Measurements from ENCODE around the gene GULP1. TPM values are rescaled to one million over a fixed set of nuclear protein-coding genes. Genes with fewer than 3 reads are reported as not detected.

GULP1 gene
- total and polyA plus RNA-seq, 2 of the 13 experiments (the other 11 are each of a cell fraction or from before 2014, with no cell fraction given), result 0.15 TPM; not detected in 1

DNA sequence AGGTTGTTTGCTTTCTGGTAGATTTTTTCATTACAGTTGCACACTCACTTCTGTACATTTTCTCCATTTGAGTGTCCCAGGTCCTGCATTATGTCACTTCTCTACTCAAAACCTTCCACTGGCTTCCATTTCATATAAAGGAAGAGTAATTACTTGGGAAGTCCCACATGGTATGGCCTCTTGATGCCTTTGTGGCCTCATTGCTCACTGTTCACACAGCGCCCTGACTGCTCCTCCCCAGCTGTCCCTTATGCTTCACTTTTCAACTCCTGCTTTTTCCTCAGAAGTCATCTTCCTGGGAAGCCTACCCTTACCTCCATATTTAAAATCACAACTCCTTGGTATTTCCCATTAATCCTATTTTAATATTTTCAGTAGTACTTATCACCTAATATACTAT, 24.7 kb downstream of the GULP1 start (continued):
- TF ChIP-seq, protein P1, sequence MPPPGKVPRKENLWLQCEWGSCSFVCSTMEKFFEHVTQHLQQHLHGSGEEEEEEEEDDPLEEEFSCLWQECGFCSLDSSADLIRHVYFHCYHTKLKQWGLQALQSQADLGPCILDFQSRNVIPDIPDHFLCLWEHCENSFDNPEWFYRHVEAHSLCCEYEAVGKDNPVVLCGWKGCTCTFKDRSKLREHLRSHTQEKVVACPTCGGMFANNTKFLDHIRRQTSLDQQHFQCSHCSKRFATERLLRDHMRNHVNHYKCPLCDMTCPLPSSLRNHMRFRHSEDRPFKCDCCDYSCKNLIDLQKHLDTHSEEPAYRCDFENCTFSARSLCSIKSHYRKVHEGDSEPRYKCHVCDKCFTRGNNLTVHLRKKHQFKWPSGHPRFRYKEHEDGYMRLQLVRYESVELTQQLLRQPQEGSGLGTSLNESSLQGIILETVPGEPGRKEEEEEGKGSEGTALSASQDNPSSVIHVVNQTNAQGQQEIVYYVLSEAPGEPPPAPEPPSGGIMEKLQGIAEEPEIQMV (CRISPR knock-in tag; IDR thresholded peaks at IDR 0.05; ENCODE audit: low read depth), result no peak
- TF ChIP-seq, protein P2, sequence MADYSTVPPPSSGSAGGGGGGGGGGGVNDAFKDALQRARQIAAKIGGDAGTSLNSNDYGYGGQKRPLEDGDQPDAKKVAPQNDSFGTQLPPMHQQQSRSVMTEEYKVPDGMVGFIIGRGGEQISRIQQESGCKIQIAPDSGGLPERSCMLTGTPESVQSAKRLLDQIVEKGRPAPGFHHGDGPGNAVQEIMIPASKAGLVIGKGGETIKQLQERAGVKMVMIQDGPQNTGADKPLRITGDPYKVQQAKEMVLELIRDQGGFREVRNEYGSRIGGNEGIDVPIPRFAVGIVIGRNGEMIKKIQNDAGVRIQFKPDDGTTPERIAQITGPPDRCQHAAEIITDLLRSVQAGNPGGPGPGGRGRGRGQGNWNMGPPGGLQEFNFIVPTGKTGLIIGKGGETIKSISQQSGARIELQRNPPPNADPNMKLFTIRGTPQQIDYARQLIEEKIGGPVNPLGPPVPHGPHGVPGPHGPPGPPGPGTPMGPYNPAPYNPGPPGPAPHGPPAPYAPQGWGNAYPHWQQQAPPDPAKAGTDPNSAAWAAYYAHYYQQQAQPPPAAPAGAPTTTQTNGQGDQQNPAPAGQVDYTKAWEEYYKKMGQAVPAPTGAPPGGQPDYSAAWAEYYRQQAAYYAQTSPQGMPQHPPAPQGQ (CRISPR knock-in tag; IDR thresholded peaks at IDR 0.05; ENCODE audit: borderline replicate concordance), result no peak

DNA sequence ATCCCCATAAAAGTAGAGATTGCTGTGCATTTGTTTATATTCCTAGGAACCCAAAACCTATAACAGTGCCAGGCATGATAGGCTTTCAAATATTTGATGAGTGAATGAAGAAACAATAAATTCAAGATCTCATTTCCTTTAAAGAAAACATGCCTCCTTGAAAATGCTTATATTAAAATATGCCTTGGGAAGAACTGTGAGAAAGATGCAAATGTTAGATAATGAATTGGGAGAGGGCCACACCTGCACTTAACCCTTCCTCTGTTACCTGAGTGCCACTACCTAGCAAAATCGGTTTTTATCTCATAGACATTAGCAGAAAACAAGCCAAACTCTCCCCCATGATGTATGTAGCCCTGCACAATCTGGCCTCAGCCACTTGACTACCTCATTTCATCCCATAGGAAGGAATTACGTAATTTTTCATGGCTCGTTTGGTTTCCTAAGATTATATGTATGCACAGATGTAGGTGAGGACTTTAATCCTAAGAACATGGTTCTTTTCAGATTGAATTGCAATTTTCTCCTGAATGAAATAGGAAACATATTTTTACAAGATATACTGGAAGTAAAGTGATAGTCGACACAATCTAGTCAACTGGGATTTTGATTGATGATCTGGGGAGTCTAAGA, 25.2 kb downstream of the GULP1 start:
- no peaks in the 10 kb centered on the region for H3K36me3 ChIP-seq (replicated peaks in 1 of 2; ENCODE audit: control insufficient read depth in 1 of 2, insufficient read depth in 2 of 2, low read length in 2 of 2)
- DNase-seq (ENCODE audit: low spot score) (no peak), ATAC-seq (no peak), FAIRE-seq (no peak)
- H3K4me2 ChIP-seq (ENCODE audit: low read depth, low read length), result no peak overlapping the region
- BruUV-seq (replicated peaks), result no TSS peak
- H2AFZ ChIP-seq (ENCODE audit: low read length), result no peak overlapping the region
- no peaks in the 10 kb centered on the region for H3K9me3 ChIP-seq (ENCODE audit: low read length)
- no peaks in the 10 kb centered on the region for H3K4me1 ChIP-seq (ENCODE audit: insufficient read depth, low read length)
- POLR2A ChIA-PET, result no interaction called here
- WGBS (ENCODE audit: low lambda C conversion rate), result 0% methylated on average over 4 of the region's 4 CpGs
- H3K27ac ChIP-seq (ENCODE audit: extremely low read length, insufficient read depth, low read length), result no peak overlapping the region
- intact Hi-C loops (cut with micrococcal nuclease; ENCODE audit: unreplicated experiment) (loop anchor here (1.0 kb wide), 1 partner anchor 11 kb away; no protein-coding TSS in a partner anchor), in situ Hi-C loops (cut with HindIII; ENCODE audit: extremely low pct_ligation_motif_present, low pct_unique_long_range_greater_than_20kb) (no loop called here)
- H3K4me3 ChIP-seq (replicated peaks in 1 of 3; ENCODE audit: insufficient read depth in 1 of 3, low read depth in 2 of 3, low read length in 3 of 3), result no peak overlapping the region
- H3K27me3 ChIP-seq (ENCODE audit: control insufficient read depth in 1 of 2, insufficient read depth in 2 of 2, low read length in 2 of 2), result no peaks in the 10 kb centered on the region
- no peaks in the 10 kb centered on the region for H3K79me2 ChIP-seq (ENCODE audit: insufficient read depth, low read length)
- H3K9ac ChIP-seq (ENCODE audit: insufficient read depth, low read depth, low read length), result no peak overlapping the region
- CTCF ChIA-PET (ENCODE audit: low intra/inter-chr PET ratio, low total read pairs), result no interaction called here
- H4K20me1 ChIP-seq (ENCODE audit: insufficient read depth, low read length), result no peaks in the 10 kb centered on the region
- TF ChIP-seq ARID2 (CRISPR knock-in tag; IDR thresholded peaks at IDR 0.05; ENCODE audit: borderline replicate concordance) (no peak), NR2F1 (CRISPR knock-in tag; IDR thresholded peaks at IDR 0.05) (no peak), ZNF337 (CRISPR knock-in tag; IDR thresholded peaks at IDR 0.05; ENCODE audit: borderline replicate concordance, low read depth) (no peak), SP140L (CRISPR knock-in tag; IDR thresholded peaks at IDR 0.05; ENCODE audit: borderline replicate concordance) (no peak), NFATC3 (CRISPR knock-in tag; IDR thresholded peaks at IDR 0.05) (no peak), NKX3-1 (CRISPR knock-in tag; IDR thresholded peaks at IDR 0.05) (no peak), KAT2B (IDR thresholded peaks at IDR 0.05; ENCODE audit: borderline replicate concordance, low read depth, low read length) (no peak), HNRNPUL1 (IDR thresholded peaks at IDR 0.05; ENCODE audit: low read depth, low read length) (no peak), KDM5B (CRISPR knock-in tag; IDR thresholded peaks at IDR 0.05; ENCODE audit: borderline replicate concordance) (no peak), DMTF1 (CRISPR knock-in tag; IDR thresholded peaks at IDR 0.05) (no peak), MIER2 (CRISPR knock-in tag; IDR thresholded peaks at IDR 0.05) (no peak)
- TF ChIP-seq, protein P3, sequence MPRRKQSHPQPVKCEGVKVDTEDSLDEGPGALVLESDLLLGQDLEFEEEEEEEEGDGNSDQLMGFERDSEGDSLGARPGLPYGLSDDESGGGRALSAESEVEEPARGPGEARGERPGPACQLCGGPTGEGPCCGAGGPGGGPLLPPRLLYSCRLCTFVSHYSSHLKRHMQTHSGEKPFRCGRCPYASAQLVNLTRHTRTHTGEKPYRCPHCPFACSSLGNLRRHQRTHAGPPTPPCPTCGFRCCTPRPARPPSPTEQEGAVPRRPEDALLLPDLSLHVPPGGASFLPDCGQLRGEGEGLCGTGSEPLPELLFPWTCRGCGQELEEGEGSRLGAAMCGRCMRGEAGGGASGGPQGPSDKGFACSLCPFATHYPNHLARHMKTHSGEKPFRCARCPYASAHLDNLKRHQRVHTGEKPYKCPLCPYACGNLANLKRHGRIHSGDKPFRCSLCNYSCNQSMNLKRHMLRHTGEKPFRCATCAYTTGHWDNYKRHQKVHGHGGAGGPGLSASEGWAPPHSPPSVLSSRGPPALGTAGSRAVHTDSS (CRISPR knock-in tag; conservative IDR thresholded peaks at IDR 0.05), result no peak

Measured in HepG2 (cell line).